Measurements from ENCODE around the gene BTBD3.

Gene BTBD3

GRCh38 chr20:11917663-11918062 is at the start of gene BTBD3:
Gene BTBD3 (plus strand): TSS chr20:11917893. CDS start chr20:11918276, 383 bp downstream.
- DNase-seq, result no peak

GRCh38 chr20:11869641-11870040 is 48.1 kb upstream of the BTBD3 start:
- no peak for DNase-seq

DNA sequence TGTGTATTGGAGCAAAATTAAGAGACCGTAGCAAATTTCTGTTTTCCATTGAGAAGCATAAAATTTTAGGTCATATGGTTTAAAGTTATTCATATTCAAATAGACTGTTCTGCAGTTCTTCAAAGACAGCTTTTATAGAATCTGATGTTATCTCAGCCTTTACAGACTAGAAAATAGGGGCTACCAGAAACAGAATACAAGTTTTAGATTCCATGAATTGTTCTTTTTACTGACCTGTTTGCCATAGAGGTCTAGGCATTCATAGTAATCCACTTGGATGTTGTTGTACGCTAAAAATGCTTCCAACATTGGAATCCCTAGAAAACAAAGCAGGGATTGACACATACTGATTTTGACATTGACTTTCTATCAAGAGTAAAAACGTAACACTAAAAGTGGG is 47.3 kb upstream of the BTBD3 start:
- no peak for DNase-seq

DNA sequence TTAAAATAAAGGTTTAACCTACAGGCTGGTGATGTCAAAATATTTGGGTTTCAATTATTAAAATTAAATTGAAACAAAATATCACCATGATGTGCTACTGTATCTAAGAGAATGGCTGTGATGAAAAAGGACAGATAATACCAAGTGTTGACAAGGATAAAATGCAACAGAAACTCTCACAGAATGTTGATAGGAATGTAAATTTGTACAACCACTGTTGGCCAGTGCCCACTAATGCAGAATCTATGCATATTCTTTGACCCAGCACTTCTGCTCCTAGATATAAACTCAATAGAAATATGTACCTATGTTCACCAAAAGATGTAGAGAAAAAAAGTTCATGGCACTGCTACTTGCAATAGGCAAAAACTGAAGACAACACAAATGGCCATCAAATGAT is 41.1 kb upstream of the BTBD3 start:
- DNase-seq, result no peak

DNA sequence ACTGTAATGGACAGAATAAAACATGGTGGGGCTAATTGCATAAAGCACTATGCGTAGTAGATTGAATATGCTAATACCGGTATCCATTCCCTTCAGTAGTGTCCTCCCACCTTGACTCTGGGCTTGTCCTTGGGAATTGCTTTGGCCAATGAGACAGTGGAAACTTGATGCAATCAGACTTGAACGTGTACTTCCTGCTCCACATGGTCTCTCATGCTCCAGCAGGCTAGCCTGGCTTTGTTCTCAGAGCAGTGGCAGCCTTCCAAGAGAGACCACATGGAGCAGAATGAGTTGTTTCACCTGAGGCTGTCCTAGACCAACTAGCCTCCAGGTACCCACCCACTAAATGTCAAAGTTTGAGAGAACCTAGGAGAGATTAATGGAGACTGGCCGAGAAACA is 37.0 kb upstream of the BTBD3 start:
- no peak for DNase-seq

GRCh38 chr20:11881449-11881848 is 36.2 kb upstream of the BTBD3 start:
- no peak for DNase-seq

DNA sequence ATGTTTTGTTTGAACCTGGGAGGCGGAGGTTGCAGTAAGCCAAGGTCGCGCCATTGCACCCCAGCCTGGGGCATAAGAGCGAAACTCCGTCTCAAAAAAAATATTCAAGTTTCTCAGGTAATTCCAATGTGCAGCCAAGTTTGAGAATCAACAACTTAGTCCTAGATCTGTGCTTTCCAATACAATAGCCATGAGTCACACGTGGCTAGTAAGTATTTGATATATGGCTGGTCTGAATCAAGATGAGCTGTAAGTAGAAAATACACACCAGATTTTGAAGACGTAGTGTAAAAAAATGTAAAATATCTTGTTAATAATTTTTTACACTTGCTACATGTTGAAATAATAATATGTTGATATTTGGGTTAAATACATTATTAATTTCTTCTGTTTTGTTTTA is 35.0 kb upstream of the BTBD3 start:
- DNase-seq, result no peak

GRCh38 chr20:11888648-11889047 is 29.0 kb upstream of the BTBD3 start:
- DNase-seq, result no peak

DNA sequence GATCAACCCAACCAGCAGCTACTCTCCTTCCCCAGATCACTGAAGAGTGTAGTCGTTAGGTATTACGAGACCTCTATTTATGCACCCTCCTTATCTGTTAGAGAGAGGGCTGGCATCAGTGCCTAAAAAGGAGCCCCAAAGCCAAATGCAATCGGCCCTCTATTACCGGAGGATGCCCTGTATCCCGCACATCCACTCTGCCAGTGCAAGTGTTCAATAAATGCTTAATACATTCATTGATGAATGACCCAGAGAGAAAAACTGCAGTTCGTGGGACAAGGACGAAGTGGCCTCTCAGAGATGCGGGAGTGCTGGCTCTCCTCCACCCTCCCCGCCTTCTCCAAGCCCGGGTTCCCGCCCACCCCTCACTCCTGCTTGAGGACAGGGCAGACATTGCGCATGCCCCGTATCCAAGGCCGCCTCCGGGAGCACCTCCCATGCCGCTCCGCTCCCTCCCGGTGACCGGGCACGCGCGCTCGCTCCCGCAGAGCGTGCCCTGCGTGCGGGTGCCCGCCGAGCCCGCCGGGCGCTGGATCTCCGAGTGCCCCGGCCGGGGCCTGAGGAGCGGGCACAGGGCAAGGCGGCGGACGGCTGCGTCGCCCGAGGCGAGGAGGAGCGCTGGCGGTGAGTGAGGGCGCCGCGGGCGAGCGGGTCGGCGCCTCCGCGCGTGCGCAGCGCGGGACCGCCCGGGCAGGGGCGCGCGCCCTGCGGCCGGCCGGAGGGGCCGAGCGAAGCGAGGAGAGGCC is 27.2 kb upstream of the BTBD3 start:
- DNase-seq, result peak; percentile 6

GRCh38 chr20:11891077-11891775 is 26.5 kb upstream of the BTBD3 start:
- no peak for DNase-seq

- no peak for DNase-seq
Measured at GRCh38 chr20:11891776-11892545, 25.7 kb upstream of the BTBD3 start.

DNA sequence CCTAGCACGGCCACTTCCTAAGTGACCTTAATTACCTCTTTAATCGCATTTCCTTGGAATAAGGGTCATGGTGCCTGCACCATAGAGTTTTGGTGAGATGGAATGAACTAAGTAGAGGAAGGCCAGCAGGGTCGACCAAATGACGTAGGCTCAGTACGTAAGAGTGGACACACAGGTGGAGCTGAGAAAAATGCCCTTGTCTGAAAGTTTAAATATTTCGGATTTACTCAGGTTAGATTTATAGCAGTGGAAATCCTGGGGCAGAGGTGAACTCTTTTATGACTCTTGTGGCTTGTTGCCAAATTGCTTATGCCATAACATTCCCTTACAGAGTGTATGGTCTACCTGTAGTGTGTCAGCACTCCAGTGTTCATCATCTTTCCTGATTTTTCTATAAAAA is 23.6 kb upstream of the BTBD3 start:
- DNase-seq, result no peak

- DNase-seq, result no peak
Measured at GRCh38 chr20:11895861-11896387, 21.8 kb upstream of the BTBD3 start.

GRCh38 chr20:11901127-11901526 is 16.6 kb upstream of the BTBD3 start:
- no peak for DNase-seq

DNA sequence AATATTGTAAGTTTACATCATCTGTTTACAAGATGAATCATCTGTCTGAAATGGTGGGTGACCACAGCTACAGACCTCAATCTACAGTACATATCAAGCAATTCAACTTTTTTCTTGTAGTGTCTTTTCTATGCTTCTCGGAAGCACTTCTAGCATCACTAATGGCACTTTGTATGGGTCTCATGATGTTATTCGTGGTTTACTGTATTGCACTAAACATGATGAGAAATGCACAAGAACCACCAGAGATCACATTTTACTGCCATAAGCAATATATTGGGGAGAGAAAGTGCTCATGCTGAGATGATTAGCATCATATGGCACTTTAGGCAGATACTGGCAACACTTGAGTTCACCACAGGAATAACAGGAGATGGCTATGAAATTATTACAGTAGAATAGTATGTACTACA is 15.4 kb upstream of the BTBD3 start:
- no peak for DNase-seq

- no peak for DNase-seq
Measured at GRCh38 chr20:11905460-11906179, 12.1 kb upstream of the BTBD3 start.

GRCh38 chr20:11906626-11907480 is 10.8 kb upstream of the BTBD3 start:
- DNase-seq, result no peak

- DNase-seq, result no peak
Measured at GRCh38 chr20:11907621-11908020, 10.1 kb upstream of the BTBD3 start.

DNA sequence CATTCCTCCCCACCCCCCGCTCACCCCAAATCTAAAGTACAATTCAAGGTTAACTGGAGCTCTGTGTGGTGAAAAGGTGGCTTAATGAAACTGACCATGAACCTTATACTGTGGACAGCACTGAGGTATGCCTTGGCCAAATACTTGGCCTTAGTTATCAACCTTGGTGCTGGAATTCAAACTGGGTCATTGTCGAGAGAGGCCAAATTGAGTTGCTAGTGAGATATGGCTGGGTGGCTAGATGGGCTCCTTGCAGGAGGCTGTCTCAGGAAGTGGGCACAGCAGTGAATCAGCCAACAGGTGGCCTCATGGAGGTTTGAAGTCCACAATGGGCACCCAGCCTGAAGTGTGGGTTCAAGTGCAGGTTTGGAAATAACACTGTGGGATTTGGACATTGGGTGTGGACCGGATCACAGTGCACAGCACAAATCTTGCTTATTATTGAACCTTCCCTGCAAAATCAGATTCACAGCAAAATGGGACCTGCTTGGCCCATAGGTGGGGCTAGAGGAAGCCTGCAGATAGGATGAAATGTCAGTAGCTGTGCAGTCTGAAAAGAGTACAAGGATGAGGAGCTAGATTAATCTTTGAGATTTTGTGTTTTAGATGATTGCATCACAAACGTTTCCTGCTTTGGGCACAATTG is 5.6 kb upstream of the BTBD3 start:
- DNase-seq, result no peak

- no peak for DNase-seq
Measured at GRCh38 chr20:11912659-11913415, 4.9 kb upstream of the BTBD3 start.
